ENCODE results near the gene RGS3. TPM values are rescaled to one million over a fixed set of nuclear protein-coding genes. Genes with fewer than 3 reads are reported as not detected.

The RGS3 gene
- total RNA-seq = 44.2 and 46.5 TPM in 2 replicates

DNA sequence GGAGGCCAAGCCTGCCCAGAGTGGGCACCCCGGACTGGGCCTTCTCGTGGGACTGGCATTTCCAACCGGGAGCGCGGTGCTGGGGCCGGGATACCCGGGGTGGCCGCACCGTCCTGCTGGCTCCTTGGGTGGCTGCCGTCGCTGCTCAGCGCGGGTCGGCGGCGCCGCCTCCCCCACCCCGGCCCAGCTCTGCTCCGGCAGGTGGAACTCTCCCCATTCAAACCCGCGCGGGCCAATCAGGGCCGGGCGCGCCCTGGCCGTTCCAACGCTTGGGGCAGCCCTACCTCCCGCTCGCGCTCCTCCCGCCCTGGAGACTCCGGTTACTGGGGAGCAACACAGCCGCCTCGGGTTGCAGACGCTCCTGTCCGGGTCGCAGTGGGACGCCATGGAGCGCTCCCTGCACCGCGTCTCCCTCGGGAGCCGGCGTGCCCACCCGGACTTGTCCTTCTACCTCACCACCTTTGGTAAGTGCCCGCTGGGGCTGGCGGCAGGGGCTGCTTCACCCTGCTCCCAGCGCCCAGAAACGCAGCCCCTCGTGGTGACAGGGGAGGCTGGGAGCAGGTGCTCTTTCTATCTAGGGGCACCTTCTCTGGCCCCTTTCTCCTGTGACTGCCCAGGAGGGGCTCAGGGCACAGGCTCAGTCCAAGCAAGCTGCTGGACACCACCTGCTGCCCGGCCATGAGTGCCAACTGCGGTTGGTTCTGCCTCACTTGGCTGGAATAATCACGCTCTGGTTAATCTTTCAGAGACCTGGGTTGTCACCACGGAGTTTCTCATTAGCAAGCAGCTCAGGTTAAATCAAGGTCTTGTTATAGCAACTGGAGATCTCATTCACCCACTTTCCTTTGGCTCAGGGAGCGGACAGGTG, at the start of gene RGS3:
TSS of gene RGS3 (plus strand) at position 310 of the 868 bp plus-strand sequence. CDS start at position 386, 76 bp downstream.

Other genes with a start within 250 kb of the RGS3 start
- gene FKBP15, start 242.4 kb upstream of the RGS3 start, total RNA-seq = 17.5 and 27.3 TPM in 2 replicates
- gene SLC31A1, start 242.2 kb upstream of the RGS3 start, total RNA-seq = 27.8 and 37.9 TPM in 2 replicates
- gene CDC26, start 188.2 kb upstream of the RGS3 start, total RNA-seq = 40.1 and 53.2 TPM in 2 replicates
- 23.9 and 46.6 TPM in 2 replicates for gene PRPF4, start 188.1 kb upstream of the RGS3 start, total RNA-seq
- gene RNF183, start 160.4 kb upstream of the RGS3 start, total RNA-seq = 0.37 TPM in 1 of 2 replicates, not detected in the other
- gene WDR31, start 123.5 kb upstream of the RGS3 start, total RNA-seq = 1.3 and 2.7 TPM in 2 replicates
- not detected in 2 replicates for gene BSPRY, start 114.2 kb upstream of the RGS3 start, total RNA-seq
- gene HDHD3, start 86.7 kb upstream of the RGS3 start, total RNA-seq = 10.6 and 15.5 TPM in 2 replicates
- 17.7 and 24.2 TPM in 2 replicates for gene ALAD, start 62.4 kb upstream of the RGS3 start, total RNA-seq
- 27.5 and 64.3 TPM in 2 replicates for gene POLE3, start 53.1 kb upstream of the RGS3 start, total RNA-seq
- 0.25 and 0.77 TPM in 2 replicates for gene C9orf43, start 53.0 kb upstream of the RGS3 start, total RNA-seq

Data from uterine smooth muscle cell (primary cell).